HG02642 (cell line): ENCODE measurements around the gene ZBTB48.

Experiments used
- ATAC-seq: cut with Tn5 transposase; IDR thresholded peaks from one replicate; pipeline ENCODE4 v1.9.1; 2021; ENCODE audit warnings: mild to moderate bottlenecking; ENCODE audit not compliant: unreplicated experiment, poor library complexity

ZBTB48 gene

DNA sequence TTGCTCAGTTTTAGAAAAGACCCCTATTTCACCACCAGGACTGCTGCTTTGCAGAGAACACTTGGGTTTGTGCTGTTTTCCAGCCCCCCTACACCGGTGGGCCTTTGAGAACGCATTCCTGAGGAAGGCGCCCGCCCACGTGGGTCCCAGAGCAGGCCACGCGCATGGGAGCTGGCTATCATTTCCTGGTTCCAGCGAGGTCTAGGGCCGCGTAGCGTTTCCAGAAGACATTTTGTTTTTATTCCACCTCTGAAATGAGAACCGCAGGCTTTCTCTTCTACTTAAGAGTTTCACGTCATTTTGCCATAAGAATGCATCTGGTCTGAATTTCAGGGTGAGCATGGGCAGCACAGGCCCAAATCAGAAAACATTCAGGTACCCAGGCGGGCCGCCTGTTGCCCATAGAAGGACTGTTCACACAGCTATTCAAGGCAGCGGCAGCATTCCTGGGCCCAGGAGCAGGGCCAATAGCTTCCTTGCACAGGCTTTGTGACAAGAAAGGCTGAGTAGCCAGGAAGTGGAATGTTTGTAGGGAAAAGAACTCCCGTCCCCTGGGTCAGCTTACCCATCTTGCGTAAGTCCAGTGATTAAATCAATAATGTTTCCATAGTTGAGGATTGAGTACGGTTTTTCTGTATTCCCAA is 24.2 kb downstream of the ZBTB48 start:
- ATAC-seq, result no peak

- no peak for ATAC-seq
These were observed 33.0 kb downstream of the ZBTB48 start for GRCh38 chr1:6612641-6613360.

- peak; percentile 91 for ATAC-seq
These were observed 33.7 kb downstream of the ZBTB48 start, which contains the start of gene PHF13 for GRCh38 chr1:6613361-6614018. Gene PHF13 (plus strand): TSS chr1:6613731. CDS start chr1:6614067, 336 bp downstream.

- ATAC-seq, result no peak
These were observed 34.5 kb downstream of the ZBTB48 start for GRCh38 chr1:6614019-6614928.

DNA sequence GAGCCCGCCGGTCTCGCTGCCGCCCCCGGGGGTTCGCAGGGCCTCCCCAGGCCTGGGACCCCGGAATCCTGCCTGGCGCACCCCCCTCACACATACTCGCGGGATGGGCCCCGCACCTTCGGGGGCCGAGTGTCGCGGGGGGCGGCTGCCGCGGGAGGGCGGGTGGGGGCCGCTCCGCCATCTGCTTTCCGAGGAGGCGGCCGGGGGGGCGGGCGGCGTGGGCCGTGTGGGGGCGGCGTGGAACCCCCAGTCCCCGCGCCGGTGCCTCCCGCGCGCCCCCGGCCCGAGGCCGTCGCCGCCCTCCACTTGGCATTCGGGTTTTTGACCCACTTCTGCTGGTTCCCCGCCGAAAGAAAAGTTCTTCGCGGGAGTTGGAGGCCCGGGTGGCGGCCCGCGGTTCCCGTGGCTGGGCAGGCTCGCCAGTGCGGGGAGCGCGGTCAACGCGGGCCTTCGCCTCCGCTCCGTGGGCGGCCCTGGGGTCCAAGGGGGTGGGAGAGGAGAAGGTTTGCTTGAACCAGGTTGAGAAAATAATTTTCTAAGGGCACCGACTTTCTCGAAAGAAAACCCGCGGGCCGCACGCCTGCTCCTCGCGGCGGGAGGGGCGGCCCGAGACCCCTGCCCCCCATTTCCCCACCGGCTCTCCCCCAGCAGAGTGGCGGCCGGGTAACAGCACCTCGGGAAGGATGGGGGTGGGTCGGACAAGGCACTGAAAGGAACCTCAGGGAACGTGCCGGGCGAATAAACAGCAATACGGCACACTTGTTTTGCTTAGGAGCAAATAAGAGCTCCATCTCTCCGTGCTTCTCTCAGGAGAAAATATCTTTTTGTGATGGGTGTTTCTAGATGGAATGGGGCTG is 35.4 kb downstream of the ZBTB48 start:
- ATAC-seq, result no peak

DNA sequence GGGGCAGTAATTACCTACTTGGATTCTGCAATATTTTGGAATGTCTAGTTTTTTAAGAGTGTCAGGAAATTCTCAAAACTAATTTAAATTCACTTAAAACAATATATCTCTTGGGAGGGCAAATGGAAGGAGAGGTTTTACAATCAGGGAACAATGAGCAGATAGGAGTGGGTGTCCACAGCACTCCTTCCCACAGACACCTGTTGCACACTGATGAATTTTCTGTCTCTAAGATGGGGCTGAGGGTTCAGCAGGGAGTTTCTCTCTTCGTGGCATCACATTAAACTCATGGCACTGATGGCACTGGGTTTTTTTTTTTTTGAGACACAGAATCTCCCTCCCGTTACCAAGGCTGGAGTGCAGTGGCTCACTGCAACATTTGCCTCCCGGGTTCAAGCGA is 39.3 kb downstream of the ZBTB48 start:
- no peak for ATAC-seq

DNA sequence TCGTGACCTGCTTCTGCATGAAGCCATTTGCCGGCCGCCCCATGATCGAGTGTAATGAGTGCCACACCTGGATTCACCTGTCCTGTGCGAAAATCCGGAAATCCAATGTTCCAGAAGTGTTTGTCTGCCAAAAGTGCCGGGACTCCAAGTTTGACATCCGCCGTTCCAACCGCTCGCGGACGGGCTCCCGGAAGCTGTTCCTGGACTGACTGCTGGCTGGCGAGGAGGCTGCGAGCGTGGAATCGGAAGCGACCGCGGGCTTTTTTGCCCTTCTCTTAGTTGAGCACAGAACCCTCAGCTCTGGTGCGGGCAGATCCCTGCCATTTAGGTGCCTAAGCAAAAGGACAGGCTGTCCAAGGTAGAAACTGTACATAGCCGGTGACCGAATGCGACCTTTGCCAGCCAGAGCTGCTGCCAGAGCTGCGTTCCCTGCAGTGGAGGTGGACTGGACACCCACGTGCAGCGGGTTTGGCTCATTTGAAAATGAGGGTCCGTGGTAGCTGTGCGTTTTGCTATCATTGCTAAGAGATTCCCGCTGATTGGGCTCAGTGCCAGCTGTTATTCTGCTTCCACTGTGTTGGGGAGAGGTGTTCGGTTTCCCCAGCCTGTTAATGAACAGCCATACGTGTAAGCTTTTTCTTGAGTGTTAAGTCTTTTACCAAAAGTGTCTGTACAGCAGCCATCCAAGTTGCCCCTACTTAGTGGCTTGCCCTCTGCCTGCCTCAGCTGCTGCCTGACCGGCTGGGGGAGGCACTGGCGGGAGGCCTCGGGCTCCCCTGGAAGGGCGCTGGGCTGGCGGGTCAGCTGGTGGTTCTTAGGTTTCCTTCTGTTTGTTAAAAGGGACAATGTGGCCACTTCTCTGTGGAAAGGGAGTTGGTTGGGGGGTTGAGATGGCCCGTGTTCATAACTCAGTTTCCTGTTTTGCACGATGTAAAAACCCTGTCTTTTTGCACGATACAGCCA is 41.9 kb downstream of the ZBTB48 start:
- no peak for ATAC-seq

DNA sequence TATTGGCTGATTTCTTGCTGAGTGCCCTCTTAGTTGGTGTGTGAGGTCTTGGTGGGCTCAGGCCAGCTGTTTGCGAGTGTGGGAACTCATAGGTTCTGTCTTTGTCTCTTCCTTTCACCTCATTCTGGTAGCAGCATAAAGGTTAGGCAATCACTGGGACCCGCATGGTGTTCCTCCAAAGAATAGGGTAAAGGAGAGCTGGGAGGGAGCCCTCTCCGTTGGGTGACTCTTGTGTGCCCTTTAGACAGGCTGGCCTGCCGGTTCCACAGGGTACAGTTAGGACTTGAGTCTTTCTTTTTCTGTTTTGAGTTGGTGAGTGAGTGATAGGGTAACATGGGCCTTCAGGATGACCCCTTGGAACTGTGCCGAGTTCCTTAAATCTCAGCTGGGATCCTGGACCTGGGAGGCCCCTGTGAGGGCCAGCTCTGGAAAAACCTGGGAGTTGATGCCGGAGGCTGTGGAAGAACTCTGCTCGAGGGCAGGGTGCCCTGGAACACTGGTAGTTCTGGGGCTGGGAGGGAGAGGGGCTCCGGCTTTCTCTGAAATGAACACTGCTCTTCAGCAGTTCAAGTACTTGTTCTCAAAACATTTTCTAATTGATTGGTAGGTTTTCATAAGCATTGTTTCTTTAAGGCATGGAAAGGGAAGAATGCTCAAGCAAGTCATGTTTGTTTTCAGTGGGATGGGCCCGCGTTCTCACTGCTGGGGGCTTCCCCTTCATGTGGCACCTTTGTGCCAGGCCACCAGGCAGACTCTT is 42.8 kb downstream of the ZBTB48 start:
- ATAC-seq, result no peak

- no peak for ATAC-seq
These were observed 43.6 kb downstream of the ZBTB48 start for GRCh38 chr1:6623269-6623965.

DNA sequence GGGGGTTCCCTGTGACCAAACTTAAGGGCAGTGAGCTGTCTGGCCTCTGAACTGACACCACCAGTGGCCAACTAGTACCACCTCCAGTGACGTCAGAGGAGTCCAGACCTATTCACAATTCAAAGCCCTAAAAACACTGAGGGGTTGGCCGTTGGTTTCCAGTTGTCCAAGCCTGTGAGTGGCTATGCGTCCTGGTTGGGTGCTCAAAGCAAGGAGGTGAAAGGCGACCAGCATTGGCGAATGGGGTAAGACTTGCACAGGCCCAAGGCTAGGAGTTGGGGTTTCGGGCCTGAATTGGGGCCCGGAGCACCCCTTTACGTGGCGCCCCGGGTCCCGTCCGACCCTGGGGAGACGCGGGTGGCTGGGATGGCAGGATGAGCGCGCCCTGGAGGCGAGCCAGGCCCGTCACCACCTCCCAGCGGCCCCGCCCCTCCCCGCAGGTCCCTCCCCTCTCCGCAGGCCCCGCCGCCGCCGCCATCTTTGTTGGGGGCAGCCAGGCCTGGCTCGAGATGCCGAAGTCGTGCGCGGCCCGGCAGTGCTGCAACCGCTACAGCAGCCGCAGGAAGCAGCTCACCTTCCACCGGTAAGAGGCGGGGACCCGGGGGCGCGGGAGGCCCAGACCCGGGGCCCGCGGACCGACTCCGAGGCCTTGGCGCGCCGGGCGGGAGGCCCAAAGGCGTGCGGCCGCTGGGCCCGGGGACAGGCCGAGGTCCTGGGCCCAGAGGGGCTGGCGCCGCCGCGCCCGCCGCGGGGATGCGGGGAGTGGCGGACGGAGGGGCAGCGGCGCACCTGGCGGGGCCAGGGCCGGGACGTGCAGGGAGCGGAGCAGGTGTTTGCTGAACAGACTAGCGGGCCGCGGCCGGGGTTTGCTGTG is 45.2 kb downstream of the ZBTB48 start, which contains the start of gene THAP3:
Gene THAP3 (plus strand): TSS at position 159 of the 874 bp plus-strand sequence. CDS start 351 bp downstream, at position 510.
- ATAC-seq, result peak; percentile 85

DNA sequence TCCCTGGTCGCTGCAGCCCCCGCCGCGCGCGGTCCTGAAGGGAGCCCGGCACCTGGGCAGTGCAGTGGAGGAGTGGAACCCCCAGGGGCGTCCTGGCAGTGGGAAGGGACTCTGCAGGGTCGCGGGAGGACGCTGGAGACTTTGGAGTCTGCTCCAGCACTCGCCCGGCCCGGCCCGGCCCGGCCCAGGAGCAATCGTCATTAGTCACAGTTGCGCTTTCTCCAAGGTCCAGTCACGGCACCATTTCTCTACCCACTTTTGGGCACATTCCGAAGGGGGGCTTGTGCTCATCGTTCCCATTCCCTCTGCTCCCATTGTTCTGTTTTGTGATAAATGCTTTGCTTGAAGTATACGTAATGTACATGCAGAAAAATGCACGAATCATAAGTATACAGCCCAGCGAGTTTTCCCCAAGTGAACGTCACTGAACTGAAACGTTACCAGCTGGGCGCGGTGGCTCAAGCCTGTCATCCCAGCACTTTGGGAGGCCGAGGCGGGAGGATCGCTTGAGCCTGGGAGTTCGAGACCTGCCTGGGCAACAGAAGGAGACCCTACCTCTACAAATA is 45.9 kb downstream of the ZBTB48 start:
- ATAC-seq, result no peak

DNA sequence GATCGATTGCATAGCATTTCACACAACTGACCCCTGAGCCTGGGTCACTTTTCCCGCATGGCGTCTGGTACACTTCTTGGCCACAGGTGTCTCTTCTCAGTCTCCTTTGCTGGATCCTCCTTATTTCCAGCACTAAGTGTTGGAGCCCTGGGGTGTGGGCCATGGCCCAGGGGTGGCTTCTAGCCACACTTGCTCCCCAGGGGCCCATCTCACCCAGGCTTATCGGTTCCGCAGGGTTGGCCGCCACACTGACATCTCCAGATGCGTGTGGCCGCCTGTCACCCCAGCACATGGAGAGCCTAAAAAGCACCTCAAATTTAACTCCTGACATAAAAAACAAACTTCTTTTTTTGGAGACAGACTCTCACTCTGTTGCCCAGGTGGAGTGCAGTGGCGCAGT is 47.2 kb downstream of the ZBTB48 start:
- ATAC-seq, result no peak

- ATAC-seq, result no peak
These were observed 48.2 kb downstream of the ZBTB48 start for GRCh38 chr1:6627841-6628545.

- no peak for ATAC-seq
These were observed 49.2 kb downstream of the ZBTB48 start for GRCh38 chr1:6628971-6629479.

DNA sequence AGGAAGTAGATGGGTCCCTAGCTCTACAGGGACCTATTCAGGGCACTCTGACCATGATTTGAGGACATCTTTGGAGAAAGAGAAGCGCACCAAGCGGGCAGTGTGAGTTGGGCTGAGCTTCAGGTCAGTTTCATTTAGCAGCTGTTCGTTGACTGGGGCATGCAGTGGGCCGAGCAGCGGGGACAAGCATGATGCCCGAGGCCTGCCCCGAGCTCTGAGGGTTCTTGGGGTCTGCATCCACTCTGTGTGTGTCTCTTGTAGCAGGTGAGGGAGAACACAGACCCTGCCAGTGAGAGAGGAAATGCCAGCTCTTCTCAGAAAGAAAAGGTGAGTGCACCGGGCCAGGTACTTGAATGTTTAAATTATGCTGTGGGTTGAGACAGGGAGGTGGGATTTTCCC is 50.2 kb downstream of the ZBTB48 start:
- ATAC-seq, result no peak
